Endothelial cell (in vitro differentiated cells): ENCODE measurements around the gene RPL7L1. TPM values are rescaled to one million over a fixed set of nuclear protein-coding genes. Genes with fewer than 3 reads are reported as not detected.

Experiments used
- DNase-seq: peaks from one replicate; pipeline ENCODE4 v3.0.0; 2021; ENCODE audit warnings: low spot score
- H3K27ac Mint-ChIP-seq: one replicate; pipeline ENCODE4 v1.8.0; 2021; ENCODE audit warnings: mixed read lengths, inconsistent platforms; ENCODE audit not compliant: unreplicated experiment
- H3K27me3 Mint-ChIP-seq: one replicate; pipeline ENCODE4 v1.8.0; 2021; ENCODE audit warnings: mild to moderate bottlenecking, moderate library complexity, mixed read lengths, inconsistent platforms; ENCODE audit not compliant: unreplicated experiment
- H3K36me3 Mint-ChIP-seq: one replicate; pipeline ENCODE4 v1.8.0; 2021; ENCODE audit warnings: mild to moderate bottlenecking, low read depth, mixed read lengths, inconsistent platforms; ENCODE audit not compliant: unreplicated experiment
- H3K4me1 Mint-ChIP-seq: one replicate; pipeline ENCODE4 v1.8.0; 2021; ENCODE audit warnings: mild to moderate bottlenecking, mixed read lengths, inconsistent platforms; ENCODE audit not compliant: unreplicated experiment
- H3K4me3 Mint-ChIP-seq: one replicate; pipeline ENCODE4 v1.8.0; 2021; ENCODE audit warnings: mild to moderate bottlenecking, mixed read lengths, inconsistent platforms; ENCODE audit not compliant: unreplicated experiment
- H3K9me3 Mint-ChIP-seq: one replicate; pipeline ENCODE4 v1.8.0; 2021; ENCODE audit warnings: mixed read lengths, inconsistent platforms; ENCODE audit not compliant: unreplicated experiment
- CTCF ChIP-seq: fragments of 200-600 bp; sonication (generic); IDR thresholded peaks from one replicate; pipeline ENCODE4 v1.5.0; 2021; ENCODE audit warnings: antibody characterized with exemption; ENCODE audit not compliant: unreplicated experiment
- total RNA-seq: library from RNA; stranded (reverse); fragmentation: NEBNext Ultra II Directional; extraction: Animal tissue kit (Norgen Biotek cat#: 25700); gene quantifications from one replicate; pipeline ENCODE4 v1.2.1, GENCODE V29; 2021; ENCODE audit not compliant: unreplicated experiment

RPL7L1 gene
- total RNA-seq, 1 donor from 2014 or later: 58.1 TPM

GRCh38 chr6:42938428-42938796, 59.0 kb downstream of the RPL7L1 start:
- no peaks in the 10 kb centered on the region for H3K27me3 Mint-ChIP-seq
- peaks cover 21% of the 10 kb centered on the region for H3K4me1 Mint-ChIP-seq
- peaks cover 33% of the 10 kb centered on the region for H3K36me3 Mint-ChIP-seq
- DNase-seq: no peak
- H3K27ac Mint-ChIP-seq: no peak overlapping the region
- no peak overlapping the region for H3K4me3 Mint-ChIP-seq
- no peaks in the 10 kb centered on the region for H3K9me3 Mint-ChIP-seq
- no peak for TF ChIP-seq CTCF

- H3K27me3 Mint-ChIP-seq: peaks cover 2% of the 10 kb centered on the region
- TF ChIP-seq CTCF: no peak
- peaks cover 20% of the 10 kb centered on the region for H3K4me1 Mint-ChIP-seq
- H3K9me3 Mint-ChIP-seq: no peaks in the 10 kb centered on the region
- peak overlapping the region; percentile 57 for H3K27ac Mint-ChIP-seq
- no peak for DNase-seq
- H3K4me3 Mint-ChIP-seq: peak overlapping the region; percentile 65
- H3K36me3 Mint-ChIP-seq: peaks cover 36% of the 10 kb centered on the region
Measured at GRCh38 chr6:42938987-42939809, 59.8 kb downstream of the RPL7L1 start.

Other genes starting within 250 kb of the RPL7L1 start
- 0.15 TPM for gene PRPH2, start 157.0 kb upstream of the RPL7L1 start, total RNA-seq
- 23.4 TPM for gene TBCC, start 133.5 kb upstream of the RPL7L1 start, total RNA-seq
- 9.2 TPM for gene BICRAL, start 97.6 kb upstream of the RPL7L1 start, total RNA-seq
- gene PTCRA, start 36.4 kb downstream of the RPL7L1 start, total RNA-seq: not detected
- gene CNPY3, start 49.9 kb downstream of the RPL7L1 start, total RNA-seq: 106 TPM
- gene GNMT, start 81.1 kb downstream of the RPL7L1 start, total RNA-seq: 0.59 TPM
- gene PEX6, start 99.6 kb downstream of the RPL7L1 start, total RNA-seq: 26.1 TPM
- 58.0 TPM for gene PPP2R5D, start 105.0 kb downstream of the RPL7L1 start, total RNA-seq
- 61.0 TPM for gene MEA1, start 134.3 kb downstream of the RPL7L1 start, total RNA-seq
- gene KLHDC3, start 134.6 kb downstream of the RPL7L1 start, total RNA-seq: 154 TPM
- gene RRP36, start 142.0 kb downstream of the RPL7L1 start, total RNA-seq: 82.1 TPM
- 42.2 TPM for gene CUL7, start 174.2 kb downstream of the RPL7L1 start, total RNA-seq
- gene MRPL2, start 179.8 kb downstream of the RPL7L1 start, total RNA-seq: 39.7 TPM
- gene KLC4, start 180.0 kb downstream of the RPL7L1 start, total RNA-seq: 41.4 TPM
- 208 TPM for gene PTK7, start 196.7 kb downstream of the RPL7L1 start, total RNA-seq